ENCODE results near the gene FBXL4.

Gene FBXL4

GRCh38 chr6:98843271-98844243 is 104.2 kb downstream of the FBXL4 start:
- ATAC-seq (ENCODE audit: low read depth) (no peak), DNase-seq (ENCODE audit: low spot score) (no peak)
- peaks cover 100% of the 10 kb centered on the region for H3K27me3 ChIP-seq (ENCODE audit: insufficient read depth, poor library complexity, severe bottlenecking)
- no peak overlapping the region for H3K4me3 ChIP-seq (ENCODE audit: severe bottlenecking)
- no peaks in the 10 kb centered on the region for H3K36me3 ChIP-seq (ENCODE audit: low read depth)
- H3K9me3 ChIP-seq (ENCODE audit: severe bottlenecking), result no peaks in the 10 kb centered on the region
- H3K4me1 ChIP-seq (ENCODE audit: insufficient read depth, poor library complexity, severe bottlenecking), result no peaks in the 10 kb centered on the region
- H3K27ac ChIP-seq (ENCODE audit: poor library complexity, severe bottlenecking), result no peak overlapping the region
- no peak for TF ChIP-seq CTCF (IDR thresholded peaks at IDR 0.05; ENCODE audit: poor library complexity, severe bottlenecking)

GRCh38 chr6:98842342-98843180 is 105.2 kb downstream of the FBXL4 start:
- no peak for DNase-seq (ENCODE audit: low spot score)
- TF ChIP-seq CTCF (IDR thresholded peaks at IDR 0.05; ENCODE audit: poor library complexity, severe bottlenecking), result no peak
- Histone ChIP-seq H3K36me3 (ENCODE audit: low read depth) (no peaks in the 10 kb centered on the region), H3K4me3 (ENCODE audit: severe bottlenecking) (no peak overlapping the region), H3K9me3 (ENCODE audit: severe bottlenecking) (no peaks in the 10 kb centered on the region), H3K27me3 (ENCODE audit: insufficient read depth, poor library complexity, severe bottlenecking) (peaks cover 100% of the 10 kb centered on the region), H3K4me1 (ENCODE audit: insufficient read depth, poor library complexity, severe bottlenecking) (no peaks in the 10 kb centered on the region), H3K27ac (ENCODE audit: poor library complexity, severe bottlenecking) (no peak overlapping the region)
- ATAC-seq (ENCODE audit: low read depth), result no peak

GRCh38 chr6:98841621-98842341 is 106.0 kb downstream of the FBXL4 start:
- Histone ChIP-seq H3K9me3 (ENCODE audit: severe bottlenecking) (no peaks in the 10 kb centered on the region), H3K27ac (ENCODE audit: poor library complexity, severe bottlenecking) (no peak overlapping the region), H3K4me3 (ENCODE audit: severe bottlenecking) (no peak overlapping the region), H3K4me1 (ENCODE audit: insufficient read depth, poor library complexity, severe bottlenecking) (no peaks in the 10 kb centered on the region), H3K27me3 (ENCODE audit: insufficient read depth, poor library complexity, severe bottlenecking) (peaks cover 100% of the 10 kb centered on the region), H3K36me3 (ENCODE audit: low read depth) (no peaks in the 10 kb centered on the region)
- ATAC-seq (ENCODE audit: low read depth), result no peak
- no peak for DNase-seq (ENCODE audit: low spot score)
- no peak for TF ChIP-seq CTCF (IDR thresholded peaks at IDR 0.05; ENCODE audit: poor library complexity, severe bottlenecking)

- no peak overlapping the region for H3K27ac ChIP-seq (ENCODE audit: poor library complexity, severe bottlenecking)
- H3K4me3 ChIP-seq (ENCODE audit: severe bottlenecking), result no peak overlapping the region
- ATAC-seq (ENCODE audit: low read depth) (no peak), DNase-seq (ENCODE audit: low spot score) (no peak)
- H3K36me3 ChIP-seq (ENCODE audit: low read depth), result no peaks in the 10 kb centered on the region
- H3K4me1 ChIP-seq (ENCODE audit: insufficient read depth, poor library complexity, severe bottlenecking), result no peaks in the 10 kb centered on the region
- peaks cover 100% of the 10 kb centered on the region for H3K27me3 ChIP-seq (ENCODE audit: insufficient read depth, poor library complexity, severe bottlenecking)
- H3K9me3 ChIP-seq (ENCODE audit: severe bottlenecking), result no peaks in the 10 kb centered on the region
- no peak for TF ChIP-seq CTCF (IDR thresholded peaks at IDR 0.05; ENCODE audit: poor library complexity, severe bottlenecking)
Observed at GRCh38 chr6:98840996-98841513, 106.7 kb downstream of the FBXL4 start.

Data from RWPE2 (cell line).